K562 (cell line): ENCODE measurements around the gene LAPTM5. TPM values are rescaled to one million over a fixed set of nuclear protein-coding genes. Genes with fewer than 3 reads are reported as not detected.
A peak's percentile ranks its signal among the peaks of the same experiment; 100 is the strongest.

Source experiments
- ARHGAP35 ChIP-seq: fragments of 450-650 bp; IDR thresholded peaks from 2 replicates; pipeline ENCODE4 v1.6.1; 2018; ENCODE audit not compliant: partially characterized antibody
- BRCA1 ChIP-seq, 2 experiments: fragments of 450-650 bp in 1 of 2; sonication (generic) in 1 of 2; formaldehyde crosslinking in 1 of 2; IDR thresholded peaks; 2 replicates each; pipeline versions ENCODE4 v1.5.0 to v1.6.1; 2017 to 2020; ENCODE audit warnings: mild to moderate bottlenecking in 1 of 2, missing genetic modification reagents in 1 of 2
- CBFA2T3 ChIP-seq: fragments of 450-650 bp; IDR thresholded peaks from 2 replicates; pipeline ENCODE4 v1.6.1; 2017
- CTBP1 ChIP-seq: fragments of 450-650 bp; IDR thresholded peaks from 2 replicates; pipeline ENCODE4 v1.6.1; 2016; ENCODE audit warnings: borderline replicate concordance
- E2F3 ChIP-seq: fragments of 250-450 bp; sonication (Bioruptor Pico); IDR thresholded peaks from 2 replicates; pipeline ENCODE4 v1.4.0; 2020; ENCODE audit warnings: mild to moderate bottlenecking
- ELF4 ChIP-seq: fragments of 450-650 bp; formaldehyde crosslinking; IDR thresholded peaks from 2 replicates; pipeline ENCODE4 v1.4.0; 2022; ENCODE audit warnings: missing genetic modification characterization
- EP300 ChIP-seq: IDR thresholded peaks from 2 replicates; pipeline ENCODE4 v1.6.1; 2012; ENCODE audit warnings: low read length, improper control_type of control experiment
- ESRRB ChIP-seq: fragments of 250-450 bp; sonication (Bioruptor Pico); IDR thresholded peaks from 2 replicates; pipeline ENCODE4 v1.5.0; 2020; ENCODE audit warnings: mild to moderate bottlenecking, moderate library complexity, borderline replicate concordance
- GTF2A2 ChIP-seq: IDR thresholded peaks from 2 replicates; pipeline ENCODE4 v1.6.1; 2016; ENCODE audit warnings: mild to moderate bottlenecking, missing genetic modification characterization, missing compliant biosample characterization
- KAT7 ChIP-seq: sonication (generic); formaldehyde crosslinking; IDR thresholded peaks from 2 replicates; pipeline ENCODE4 v1.8.0; 2022; ENCODE audit warnings: missing genetic modification reagents, mild to moderate bottlenecking, borderline replicate concordance
- MECOM ChIP-seq: fragments of 250-450 bp; sonication (Bioruptor Pico); IDR thresholded peaks from 2 replicates; pipeline ENCODE4 v1.8.0; 2022; ENCODE audit warnings: inconsistent platforms
- RFX7 ChIP-seq: fragments of 250-450 bp; sonication (Bioruptor Pico); IDR thresholded peaks from 2 replicates; pipeline ENCODE4 v1.5.1; 2021; ENCODE audit warnings: mild to moderate bottlenecking
- SAP30 ChIP-seq: fragments of 200-600 bp; sonication (generic); IDR thresholded peaks from 2 replicates; pipeline ENCODE4 v1.6.1; 2012; ENCODE audit warnings: borderline replicate concordance, low read depth, mild to moderate bottlenecking, moderate library complexity, low read length, control low read depth, inconsistent platforms; ENCODE audit not compliant: insufficient read depth, poor library complexity, severe bottlenecking
- SETDB1 ChIP-seq: IDR thresholded peaks from one replicate; pipeline ENCODE4 v1.6.1; 2012; ENCODE audit warnings: low read length, control low read depth, inconsistent platforms
- SIN3A ChIP-seq, 2 experiments: fragments of 150-350 bp in 1 of 2; IDR thresholded peaks; 2 replicates each; pipeline ENCODE4 v1.6.1; 2011 to 2016; ENCODE audit warnings: borderline replicate concordance in 2 of 2, low read depth in 2 of 2, low read length in 2 of 2, mild to moderate bottlenecking in 2 of 2, moderate library complexity in 2 of 2; ENCODE audit not compliant: control insufficient read depth in 1 of 2
- ZNF764 ChIP-seq: fragments of 250-450 bp; sonication (Bioruptor Pico); IDR thresholded peaks from 2 replicates; pipeline ENCODE4 v1.4.0; 2020; ENCODE audit warnings: low read depth, mild to moderate bottlenecking, moderate library complexity
- ZNF79 ChIP-seq: fragments of 250-450 bp; sonication (Bioruptor Pico); IDR thresholded peaks from 2 replicates; pipeline ENCODE4 v1.4.0; 2020; ENCODE audit warnings: low read depth, mild to moderate bottlenecking, moderate library complexity
- polyA plus RNA-seq, 8 experiments: library from polyadenylated mRNA; depleted of rRNA in 4 of 8; stranded (reverse) in 5 of 8; unstranded in 3 of 8; fragments of >200 nt; fragmentation: Nextera tagmentation in 2 of 8; fragmentation: Illumina TruSeq in 1 of 8; extraction: Ambion mirVana in 2 of 8; extraction: Trizol in 1 of 8; gene quantifications; 2 replicates each; pipeline versions ENCODE4 v1.2.1 to v1.2.3, GENCODE V29; 2011 to 2014; ENCODE audit warnings: inconsistent platforms in 1 of 8, missing spikeins in 1 of 8
- total RNA-seq, 7 experiments: library from RNA; depleted of rRNA in 6 of 7; stranded (reverse); fragments of >200 nt in 6 of 7; fragmentation: Illumina TruSeq in 2 of 7; extraction: Trizol in 2 of 7; gene quantifications; 2 replicates each; pipeline versions ENCODE4 v1.2.1 to v1.2.3, GENCODE V29; 2011 to 2021; ENCODE audit warnings: low replicate concordance in 1 of 7
- TF ChIP-seq, protein P1 (sequence below): sonication (generic); formaldehyde crosslinking; IDR thresholded peaks from 2 replicates; pipeline ENCODE4 v1.8.0; 2022; ENCODE audit warnings: mild to moderate bottlenecking, missing genetic modification reagents
- TF ChIP-seq, protein P2 (sequence below): conservative IDR thresholded peaks from 2 replicates; pipeline ENCODE4 v1.6.1; 2011; ENCODE audit warnings: low read depth, mild to moderate bottlenecking, low read length; ENCODE audit not compliant: control insufficient read depth
- TF ChIP-seq, protein P3 (sequence below): fragments of 250-450 bp; sonication (Bioruptor Pico); IDR thresholded peaks from 2 replicates; pipeline ENCODE4 v1.4.0; 2020

LAPTM5 gene
- total and polyA plus RNA-seq, 9 of the 15 experiments (the other 6 are each of a cell fraction or from before 2014, with no cell fraction given): 2.4 to 47.3 (median 20.3) TPM

DNA sequence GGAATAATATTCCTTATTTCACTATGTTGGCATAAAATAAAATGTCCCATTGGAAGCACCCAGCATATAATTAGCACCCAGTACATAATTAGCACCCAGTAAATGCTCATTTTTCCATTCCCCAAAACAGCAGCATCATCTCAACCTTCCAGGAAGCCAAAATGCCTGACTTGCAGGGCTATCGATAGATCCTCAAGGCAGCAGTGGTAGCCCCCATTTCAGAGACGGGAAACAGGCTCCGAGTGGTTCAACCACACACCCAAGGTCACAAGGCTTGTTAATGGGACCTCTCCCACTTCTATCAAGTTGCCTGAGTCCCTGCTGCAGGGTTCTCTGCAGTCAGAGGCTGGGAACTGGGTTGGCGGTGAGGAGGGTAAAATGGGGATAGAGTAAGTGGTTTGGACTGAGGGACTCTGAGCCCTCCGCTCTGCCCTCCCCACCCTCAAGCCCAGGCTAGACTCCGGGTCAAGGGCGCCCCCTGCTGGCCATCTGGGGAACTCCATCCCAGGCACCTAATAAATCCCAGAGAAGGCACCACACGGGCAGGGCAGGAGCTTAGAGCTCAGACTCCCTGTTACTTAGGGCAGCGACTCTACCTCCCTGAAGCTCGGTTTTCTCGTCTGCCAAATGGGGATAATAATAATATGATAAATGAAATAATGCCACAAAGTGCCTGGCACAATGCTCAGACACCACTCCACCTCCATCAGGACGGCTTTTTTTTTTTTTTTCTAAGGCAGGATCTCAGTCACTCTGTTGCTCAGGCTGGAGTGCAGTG, 21.9 kb upstream of the LAPTM5 start (continued):
- TF ChIP-seq, protein P1, sequence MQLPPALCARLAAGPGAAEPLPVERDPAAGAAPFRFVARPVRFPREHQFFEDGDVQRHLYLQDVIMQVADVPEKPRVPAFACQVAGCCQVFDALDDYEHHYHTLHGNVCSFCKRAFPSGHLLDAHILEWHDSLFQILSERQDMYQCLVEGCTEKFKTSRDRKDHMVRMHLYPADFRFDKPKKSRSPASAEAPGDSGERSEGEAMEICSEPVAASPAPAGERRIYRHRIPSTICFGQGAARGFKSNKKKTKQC (CRISPR knock-in tag): peak; percentile 54; the same call in 1 of the 2 replicates
- TF ChIP-seq ELF4 (CRISPR knock-in tag): peak; percentile 88
- TF ChIP-seq CTBP1: peak; percentile 69
- TF ChIP-seq SIN3A (IDR thresholded peaks at IDR 0.05; ENCODE audit: borderline replicate concordance in 2 of 2, control insufficient read depth in 1 of 2, low read depth in 2 of 2, low read length in 2 of 2): no peak
- TF ChIP-seq SETDB1: no peak
- no peak for TF ChIP-seq ZNF764 (CRISPR knock-in tag)
- TF ChIP-seq, protein P2, sequence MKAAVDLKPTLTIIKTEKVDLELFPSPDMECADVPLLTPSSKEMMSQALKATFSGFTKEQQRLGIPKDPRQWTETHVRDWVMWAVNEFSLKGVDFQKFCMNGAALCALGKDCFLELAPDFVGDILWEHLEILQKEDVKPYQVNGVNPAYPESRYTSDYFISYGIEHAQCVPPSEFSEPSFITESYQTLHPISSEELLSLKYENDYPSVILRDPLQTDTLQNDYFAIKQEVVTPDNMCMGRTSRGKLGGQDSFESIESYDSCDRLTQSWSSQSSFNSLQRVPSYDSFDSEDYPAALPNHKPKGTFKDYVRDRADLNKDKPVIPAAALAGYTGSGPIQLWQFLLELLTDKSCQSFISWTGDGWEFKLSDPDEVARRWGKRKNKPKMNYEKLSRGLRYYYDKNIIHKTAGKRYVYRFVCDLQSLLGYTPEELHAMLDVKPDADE: no peak
- TF ChIP-seq GTF2A2 (tag): no peak
- no peak for TF ChIP-seq ARHGAP35
- TF ChIP-seq ZNF79 (CRISPR knock-in tag): 0 out of 2 replicates have a peak, but pooled peaks have one; percentile 40
- no peak for TF ChIP-seq MECOM (CRISPR knock-in tag)
- no peak for TF ChIP-seq ESRRB (CRISPR knock-in tag)
- no peak; the same call in 1 of the 2 replicates for TF ChIP-seq KAT7 (CRISPR knock-in tag)
- TF ChIP-seq CBFA2T3: no peak; the same call in 1 of the 2 replicates
- no peak for TF ChIP-seq EP300
- TF ChIP-seq, protein P3, sequence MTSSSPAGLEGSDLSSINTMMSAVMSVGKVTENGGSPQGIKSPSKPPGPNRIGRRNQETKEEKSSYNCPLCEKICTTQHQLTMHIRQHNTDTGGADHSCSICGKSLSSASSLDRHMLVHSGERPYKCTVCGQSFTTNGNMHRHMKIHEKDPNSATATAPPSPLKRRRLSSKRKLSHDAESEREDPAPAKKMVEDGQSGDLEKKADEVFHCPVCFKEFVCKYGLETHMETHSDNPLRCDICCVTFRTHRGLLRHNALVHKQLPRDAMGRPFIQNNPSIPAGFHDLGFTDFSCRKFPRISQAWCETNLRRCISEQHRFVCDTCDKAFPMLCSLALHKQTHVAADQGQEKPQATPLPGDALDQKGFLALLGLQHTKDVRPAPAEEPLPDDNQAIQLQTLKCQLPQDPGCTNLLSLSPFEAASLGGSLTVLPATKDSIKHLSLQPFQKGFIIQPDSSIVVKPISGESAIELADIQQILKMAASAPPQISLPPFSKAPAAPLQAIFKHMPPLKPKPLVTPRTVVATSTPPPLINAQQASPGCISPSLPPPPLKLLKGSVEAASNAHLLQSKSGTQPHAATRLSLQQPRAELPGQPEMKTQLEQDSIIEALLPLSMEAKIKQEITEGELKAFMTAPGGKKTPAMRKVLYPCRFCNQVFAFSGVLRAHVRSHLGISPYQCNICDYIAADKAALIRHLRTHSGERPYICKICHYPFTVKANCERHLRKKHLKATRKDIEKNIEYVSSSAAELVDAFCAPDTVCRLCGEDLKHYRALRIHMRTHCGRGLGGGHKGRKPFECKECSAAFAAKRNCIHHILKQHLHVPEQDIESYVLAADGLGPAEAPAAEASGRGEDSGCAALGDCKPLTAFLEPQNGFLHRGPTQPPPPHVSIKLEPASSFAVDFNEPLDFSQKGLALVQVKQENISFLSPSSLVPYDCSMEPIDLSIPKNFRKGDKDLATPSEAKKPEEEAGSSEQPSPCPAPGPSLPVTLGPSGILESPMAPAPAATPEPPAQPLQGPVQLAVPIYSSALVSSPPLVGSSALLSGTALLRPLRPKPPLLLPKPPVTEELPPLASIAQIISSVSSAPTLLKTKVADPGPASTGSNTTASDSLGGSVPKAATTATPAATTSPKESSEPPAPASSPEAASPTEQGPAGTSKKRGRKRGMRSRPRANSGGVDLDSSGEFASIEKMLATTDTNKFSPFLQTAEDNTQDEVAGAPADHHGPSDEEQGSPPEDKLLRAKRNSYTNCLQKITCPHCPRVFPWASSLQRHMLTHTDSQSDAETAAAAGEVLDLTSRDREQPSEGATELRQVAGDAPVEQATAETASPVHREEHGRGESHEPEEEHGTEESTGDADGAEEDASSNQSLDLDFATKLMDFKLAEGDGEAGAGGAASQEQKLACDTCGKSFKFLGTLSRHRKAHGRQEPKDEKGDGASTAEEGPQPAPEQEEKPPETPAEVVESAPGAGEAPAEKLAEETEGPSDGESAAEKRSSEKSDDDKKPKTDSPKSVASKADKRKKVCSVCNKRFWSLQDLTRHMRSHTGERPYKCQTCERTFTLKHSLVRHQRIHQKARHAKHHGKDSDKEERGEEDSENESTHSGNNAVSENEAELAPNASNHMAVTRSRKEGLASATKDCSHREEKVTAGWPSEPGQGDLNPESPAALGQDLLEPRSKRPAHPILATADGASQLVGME (CRISPR knock-in tag): peak; percentile 79; the same call in 1 of the 2 replicates
- no peak for TF ChIP-seq BRCA1 (IDR thresholded peaks at IDR 0.05)
- TF ChIP-seq BRCA1 (CRISPR knock-in tag; IDR thresholded peaks at IDR 0.05): no peak
- TF ChIP-seq RFX7 (CRISPR knock-in tag): no peak
- no peak for TF ChIP-seq SAP30
- TF ChIP-seq E2F3: peak; percentile 57; the same call in 1 of the 2 replicates
